Measurements from ENCODE around the gene USP5. TPM values are rescaled to one million over a fixed set of nuclear protein-coding genes. Genes with fewer than 3 reads are reported as not detected.
A peak's percentile ranks its signal among the peaks of the same experiment; 100 is the strongest.

The USP5 gene, protein sequence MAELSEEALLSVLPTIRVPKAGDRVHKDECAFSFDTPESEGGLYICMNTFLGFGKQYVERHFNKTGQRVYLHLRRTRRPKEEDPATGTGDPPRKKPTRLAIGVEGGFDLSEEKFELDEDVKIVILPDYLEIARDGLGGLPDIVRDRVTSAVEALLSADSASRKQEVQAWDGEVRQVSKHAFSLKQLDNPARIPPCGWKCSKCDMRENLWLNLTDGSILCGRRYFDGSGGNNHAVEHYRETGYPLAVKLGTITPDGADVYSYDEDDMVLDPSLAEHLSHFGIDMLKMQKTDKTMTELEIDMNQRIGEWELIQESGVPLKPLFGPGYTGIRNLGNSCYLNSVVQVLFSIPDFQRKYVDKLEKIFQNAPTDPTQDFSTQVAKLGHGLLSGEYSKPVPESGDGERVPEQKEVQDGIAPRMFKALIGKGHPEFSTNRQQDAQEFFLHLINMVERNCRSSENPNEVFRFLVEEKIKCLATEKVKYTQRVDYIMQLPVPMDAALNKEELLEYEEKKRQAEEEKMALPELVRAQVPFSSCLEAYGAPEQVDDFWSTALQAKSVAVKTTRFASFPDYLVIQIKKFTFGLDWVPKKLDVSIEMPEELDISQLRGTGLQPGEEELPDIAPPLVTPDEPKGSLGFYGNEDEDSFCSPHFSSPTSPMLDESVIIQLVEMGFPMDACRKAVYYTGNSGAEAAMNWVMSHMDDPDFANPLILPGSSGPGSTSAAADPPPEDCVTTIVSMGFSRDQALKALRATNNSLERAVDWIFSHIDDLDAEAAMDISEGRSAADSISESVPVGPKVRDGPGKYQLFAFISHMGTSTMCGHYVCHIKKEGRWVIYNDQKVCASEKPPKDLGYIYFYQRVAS
- polyA plus RNA-seq (ENCODE audit: insufficient read depth in 1 of 5, insufficient read length in 5 of 5, low replicate concordance in 1 of 5), result 10 to 100 TPM; 46.9 to 65.2 (median 53.2) TPM
- long read RNA-seq, donor 1, partial matches to known transcripts, result 5 of 9 reads
- long read RNA-seq, donor 1, other reads (novel, unspliced or antisense), result 0 of 9 reads
- long read RNA-seq, donor 2, partial matches to known transcripts, result 0 of 4 reads
- long read RNA-seq, donor 2, other reads (novel, unspliced or antisense), result 0 of 4 reads
- long read RNA-seq, donor 3, partial matches to known transcripts, result 7 of 10 reads
- long read RNA-seq, donor 3, other reads (novel, unspliced or antisense), result 0 of 10 reads
- long read RNA-seq, donor 4, partial matches to known transcripts, result 9 of 12 reads
- long read RNA-seq, donor 4, other reads (novel, unspliced or antisense), result 0 of 12 reads
- long read RNA-seq, donor 5, partial matches to known transcripts, result 40 of 43 reads
- long read RNA-seq, donor 5, other reads (novel, unspliced or antisense), result 0 of 43 reads
- long read RNA-seq, donor 6, partial matches to known transcripts, result 14 of 19 reads
- long read RNA-seq, donor 6, other reads (novel, unspliced or antisense), result 0 of 19 reads
- long read RNA-seq, donor 7, transcript USP5-202 (20 exons, 3,083 nt), result major isoform, 5 of 23 reads
- long read RNA-seq, donor 7, partial matches to known transcripts, result 17 of 23 reads
- long read RNA-seq, donor 7, other reads (novel, unspliced or antisense), result 0 of 23 reads
- long read RNA-seq, donor 8, partial matches to known transcripts, result 0 of 4 reads
- long read RNA-seq, donor 8, other reads (novel, unspliced or antisense), result 0 of 4 reads

DNA sequence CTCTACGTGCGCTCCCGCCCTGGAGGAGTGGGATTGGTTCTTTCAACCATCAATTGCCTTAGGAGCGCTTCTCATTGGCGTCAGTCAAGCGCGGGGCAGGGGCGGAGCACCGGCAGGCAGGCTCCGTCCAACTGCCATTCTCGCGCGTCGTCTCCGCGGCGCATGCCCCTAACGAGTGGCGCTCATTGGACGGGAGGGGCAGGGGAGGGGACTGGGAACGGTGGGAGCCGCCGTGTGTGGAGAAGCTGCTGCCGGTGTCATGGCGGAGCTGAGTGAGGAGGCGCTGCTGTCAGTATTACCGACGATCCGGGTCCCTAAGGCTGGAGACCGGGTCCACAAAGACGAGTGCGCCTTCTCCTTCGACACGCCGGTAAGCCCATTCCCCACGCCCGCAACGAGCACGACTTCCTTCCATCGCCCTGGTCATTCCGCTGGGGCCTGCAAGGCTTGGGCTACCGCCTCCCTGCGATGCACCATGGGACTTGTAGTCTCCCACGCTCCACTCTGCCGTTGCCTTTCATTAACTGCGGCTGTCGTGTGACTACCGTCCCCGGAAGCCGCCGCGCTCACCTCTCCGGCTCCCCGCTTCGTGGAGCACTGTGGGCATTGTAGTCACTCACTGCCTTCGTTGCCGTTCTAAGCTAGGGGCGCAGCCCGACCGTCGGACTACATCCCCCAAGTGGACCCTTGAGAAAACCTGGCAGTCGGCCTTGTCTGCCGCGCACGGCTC is at the start of gene USP5:
Gene USP5, plus strand, starts transcription at position 230 of the 730 bp plus-strand sequence. Its CDS starts 30 bp downstream, at position 260.
- DNase-seq, result peak; percentile 99

DNA sequence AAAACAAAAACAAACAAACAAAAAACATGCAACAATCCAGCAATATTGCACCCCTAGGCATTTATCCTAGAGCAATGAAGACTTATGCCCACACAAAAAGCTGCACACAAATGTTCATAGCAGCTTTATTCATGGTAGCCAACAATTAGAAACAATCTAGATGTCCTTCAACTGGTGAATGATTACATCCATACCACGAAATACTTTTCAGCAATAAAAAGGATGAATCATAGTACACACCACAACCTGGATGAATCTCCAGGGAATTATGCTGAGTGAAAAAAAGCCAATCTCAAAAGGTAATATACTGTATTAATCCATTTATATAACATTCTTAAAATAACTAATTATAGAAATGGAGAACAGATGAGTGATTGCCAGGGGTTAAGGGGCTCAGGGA is 44.8 kb upstream of the USP5 start:
- no peak for DNase-seq

DNA sequence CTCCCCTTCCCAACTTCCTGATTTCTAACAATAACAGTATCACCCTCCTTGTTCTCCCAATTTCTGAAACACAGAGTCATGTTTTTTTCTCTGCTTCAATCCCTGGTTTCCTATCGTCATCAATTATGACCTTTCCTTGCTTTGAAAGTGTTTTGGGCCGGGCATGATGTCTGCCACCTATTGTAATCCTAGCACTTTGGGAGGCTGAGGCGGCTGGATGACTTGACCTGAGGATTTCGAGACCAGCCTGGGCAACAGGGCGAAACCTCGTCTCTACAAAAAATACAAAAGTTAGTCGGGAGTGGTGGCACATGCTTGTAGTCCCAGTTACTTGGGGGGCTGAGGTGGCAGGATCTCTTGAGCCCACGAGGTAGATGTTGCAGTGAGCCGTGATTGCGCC is 42.9 kb upstream of the USP5 start:
- no peak for DNase-seq

DNA sequence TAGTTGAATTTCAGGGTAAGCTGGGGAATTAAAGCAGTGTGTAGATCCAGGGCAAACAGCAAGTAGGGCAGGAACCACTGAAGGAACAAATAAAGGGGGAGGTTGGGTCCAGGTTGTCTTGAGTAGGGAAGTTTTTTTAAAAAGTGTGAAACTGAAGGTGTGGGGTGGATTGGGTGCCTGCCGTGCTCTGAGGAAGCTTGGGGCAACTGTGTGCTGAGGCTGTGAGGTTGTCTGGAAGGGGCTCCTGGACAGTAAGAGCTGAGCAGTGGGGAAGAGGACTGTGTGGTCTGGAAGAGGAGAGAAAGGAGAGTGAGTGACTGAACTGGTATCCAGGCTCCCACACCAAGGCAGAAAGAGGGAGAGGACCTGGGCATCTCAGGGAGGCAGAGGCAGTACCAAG is 41.2 kb upstream of the USP5 start:
- DNase-seq, result no peak

DNA sequence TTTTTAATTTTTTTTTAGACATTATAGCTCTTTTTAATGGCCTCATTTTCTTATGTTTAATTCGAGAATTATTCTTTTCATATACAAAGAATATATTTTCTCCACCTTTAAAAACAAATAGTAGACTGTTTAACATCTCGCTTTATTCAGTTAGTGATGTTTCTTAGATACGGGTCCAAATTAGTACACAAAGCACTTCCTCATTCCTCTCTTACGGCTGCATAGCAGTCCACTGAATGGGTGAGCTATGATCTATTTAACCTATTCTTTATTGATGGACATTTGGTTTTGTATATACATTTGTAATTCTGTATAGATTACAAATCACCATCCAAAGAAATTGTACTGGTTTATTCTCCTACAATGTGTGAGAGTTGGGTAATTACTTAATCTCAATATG is 38.6 kb upstream of the USP5 start:
- DNase-seq, result no peak

DNA sequence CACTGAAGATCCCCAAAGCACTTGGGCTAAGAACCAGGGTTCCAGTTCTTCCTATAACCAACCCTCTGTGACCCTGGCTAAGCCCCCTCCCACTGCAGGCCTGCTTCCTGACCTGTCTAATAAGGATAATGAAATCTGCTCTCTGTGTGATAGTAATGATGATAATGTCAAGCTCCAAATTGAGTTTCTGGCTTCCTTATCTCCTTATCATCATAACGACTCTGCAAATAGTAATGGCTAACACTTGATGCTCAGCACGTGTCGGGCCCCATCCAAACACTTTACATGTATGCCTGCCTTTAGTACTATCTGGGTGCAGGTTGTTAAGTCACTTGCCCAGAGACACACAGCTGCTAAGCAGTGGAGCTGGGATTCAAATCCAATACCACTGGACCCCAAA is 35.4 kb upstream of the USP5 start:
- DNase-seq, result no peak

DNA sequence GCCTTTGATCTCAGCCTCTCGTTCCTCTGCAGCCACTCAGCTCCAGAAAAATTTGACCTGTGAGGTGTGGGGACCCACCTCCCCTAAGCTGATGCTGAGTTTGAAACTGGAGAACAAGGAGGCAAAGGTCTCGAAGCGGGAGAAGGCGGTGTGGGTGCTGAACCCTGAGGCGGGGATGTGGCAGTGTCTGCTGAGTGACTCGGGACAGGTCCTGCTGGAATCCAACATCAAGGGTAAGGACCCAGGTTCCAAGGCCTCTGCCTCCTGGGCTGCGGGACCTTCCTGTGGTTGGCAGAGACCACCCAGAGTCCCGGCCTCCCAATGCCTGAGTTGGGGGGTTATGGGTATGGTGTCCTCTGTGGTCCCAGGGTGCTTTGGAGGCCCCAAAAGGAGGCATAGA is 34.9 kb upstream of the USP5 start:
- DNase-seq, result no peak

DNA sequence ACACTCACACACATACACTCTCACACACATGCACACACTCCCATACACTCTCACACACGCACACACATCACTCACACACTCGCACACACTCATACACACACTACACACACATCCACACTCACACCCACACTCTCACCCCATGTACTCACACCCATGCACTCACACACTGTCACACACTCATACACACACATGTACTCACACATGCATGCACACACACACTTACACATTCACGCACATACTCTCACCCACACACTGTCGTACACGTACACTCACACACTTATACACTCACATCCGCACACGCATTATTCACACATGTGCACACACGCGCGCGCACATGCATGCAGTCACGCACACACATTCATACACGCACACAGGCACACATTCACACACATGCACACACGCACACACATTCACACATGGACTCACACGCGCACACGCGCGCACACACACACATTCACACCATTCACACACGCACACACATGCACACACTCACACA is 34.2 kb upstream of the USP5 start:
- DNase-seq, result no peak

DNA sequence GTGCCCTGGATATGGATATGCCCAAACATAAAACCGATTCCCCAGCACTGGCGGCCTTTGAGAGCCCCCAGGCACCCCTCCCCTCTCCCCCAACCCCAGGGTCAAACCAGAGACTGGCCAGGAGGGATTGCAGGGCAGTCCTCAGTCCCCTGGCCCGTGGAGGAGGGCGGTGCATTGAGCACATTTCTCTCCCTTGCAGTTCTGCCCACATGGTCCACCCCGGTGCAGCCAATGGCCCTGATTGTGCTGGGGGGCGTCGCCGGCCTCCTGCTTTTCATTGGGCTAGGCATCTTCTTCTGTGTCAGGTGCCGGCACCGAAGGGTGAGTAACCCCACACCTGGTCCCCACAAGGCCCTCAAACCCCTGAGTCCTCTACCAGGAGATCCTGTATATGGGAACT is 33.7 kb upstream of the USP5 start:
- DNase-seq, result no peak

DNA sequence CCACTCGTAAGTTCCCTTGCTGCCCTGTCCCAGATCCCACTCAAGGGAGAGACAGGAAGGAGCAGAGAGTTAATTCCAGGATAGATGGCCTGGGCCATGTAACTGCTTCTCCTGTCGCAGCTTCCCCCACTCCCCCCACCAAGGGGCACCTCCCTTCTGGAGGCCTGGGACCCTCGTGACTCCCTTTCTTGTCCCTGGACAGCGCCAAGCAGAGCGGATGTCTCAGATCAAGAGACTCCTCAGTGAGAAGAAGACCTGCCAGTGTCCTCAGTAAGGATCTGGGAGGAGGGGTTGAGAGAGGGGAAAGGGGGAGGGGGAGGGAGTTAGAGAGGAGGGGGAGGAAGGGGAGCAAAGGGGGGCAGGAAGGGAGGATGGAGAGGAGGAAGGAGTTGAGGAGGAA is 33.3 kb upstream of the USP5 start:
- DNase-seq, result no peak

DNA sequence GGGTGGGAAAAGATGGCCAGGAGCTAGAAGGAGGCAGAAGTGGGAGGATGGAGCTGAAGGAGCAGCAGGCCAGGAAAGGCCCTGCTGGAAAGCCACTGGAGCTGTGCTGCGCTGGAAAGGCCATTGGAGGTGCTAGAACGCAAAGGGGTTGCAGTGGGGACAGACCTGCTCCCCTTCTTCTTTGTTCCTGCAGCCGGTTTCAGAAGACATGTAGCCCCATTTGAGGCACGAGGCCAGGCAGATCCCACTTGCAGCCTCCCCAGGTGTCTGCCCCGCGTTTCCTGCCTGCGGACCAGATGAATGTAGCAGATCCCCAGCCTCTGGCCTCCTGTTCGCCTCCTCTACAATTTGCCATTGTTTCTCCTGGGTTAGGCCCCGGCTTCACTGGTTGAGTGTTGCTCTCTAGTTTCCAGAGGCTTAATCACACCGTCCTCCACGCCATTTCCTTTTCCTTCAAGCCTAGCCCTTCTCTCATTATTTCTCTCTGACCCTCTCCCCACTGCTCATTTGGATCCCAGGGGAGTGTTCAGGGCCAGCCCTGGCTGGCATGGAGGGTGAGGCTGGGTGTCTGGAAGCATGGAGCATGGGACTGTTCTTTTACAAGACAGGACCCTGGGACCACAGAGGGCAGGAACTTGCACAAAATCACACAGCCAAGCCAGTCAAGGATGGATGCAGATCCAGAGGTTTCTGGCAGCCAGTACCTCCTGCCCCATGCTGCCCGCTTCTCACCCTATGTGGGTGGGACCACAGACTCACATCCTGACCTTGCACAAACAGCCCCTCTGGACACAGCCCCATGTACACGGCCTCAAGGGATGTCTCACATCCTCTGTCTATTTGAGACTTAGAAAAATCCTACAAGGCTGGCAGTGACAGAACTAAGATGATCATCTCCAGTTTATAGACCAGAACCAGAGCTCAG is 32.6 kb upstream of the USP5 start:
- DNase-seq, result no peak

DNA sequence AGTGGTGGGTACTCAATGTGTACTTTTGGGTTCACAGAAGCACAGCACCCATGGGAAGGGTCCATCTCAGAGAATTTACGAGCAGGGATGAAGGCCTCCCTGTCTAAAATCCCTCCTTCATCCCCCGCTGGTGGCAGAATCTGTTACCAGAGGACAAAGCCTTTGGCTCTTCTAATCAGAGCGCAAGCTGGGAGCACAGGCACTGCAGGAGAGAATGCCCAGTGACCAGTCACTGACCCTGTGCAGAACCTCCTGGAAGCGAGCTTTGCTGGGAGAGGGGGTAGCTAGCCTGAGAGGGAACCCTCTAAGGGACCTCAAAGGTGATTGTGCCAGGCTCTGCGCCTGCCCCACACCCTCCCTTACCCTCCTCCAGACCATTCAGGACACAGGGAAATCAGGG is 31.8 kb upstream of the USP5 start:
- DNase-seq, result no peak

DNA sequence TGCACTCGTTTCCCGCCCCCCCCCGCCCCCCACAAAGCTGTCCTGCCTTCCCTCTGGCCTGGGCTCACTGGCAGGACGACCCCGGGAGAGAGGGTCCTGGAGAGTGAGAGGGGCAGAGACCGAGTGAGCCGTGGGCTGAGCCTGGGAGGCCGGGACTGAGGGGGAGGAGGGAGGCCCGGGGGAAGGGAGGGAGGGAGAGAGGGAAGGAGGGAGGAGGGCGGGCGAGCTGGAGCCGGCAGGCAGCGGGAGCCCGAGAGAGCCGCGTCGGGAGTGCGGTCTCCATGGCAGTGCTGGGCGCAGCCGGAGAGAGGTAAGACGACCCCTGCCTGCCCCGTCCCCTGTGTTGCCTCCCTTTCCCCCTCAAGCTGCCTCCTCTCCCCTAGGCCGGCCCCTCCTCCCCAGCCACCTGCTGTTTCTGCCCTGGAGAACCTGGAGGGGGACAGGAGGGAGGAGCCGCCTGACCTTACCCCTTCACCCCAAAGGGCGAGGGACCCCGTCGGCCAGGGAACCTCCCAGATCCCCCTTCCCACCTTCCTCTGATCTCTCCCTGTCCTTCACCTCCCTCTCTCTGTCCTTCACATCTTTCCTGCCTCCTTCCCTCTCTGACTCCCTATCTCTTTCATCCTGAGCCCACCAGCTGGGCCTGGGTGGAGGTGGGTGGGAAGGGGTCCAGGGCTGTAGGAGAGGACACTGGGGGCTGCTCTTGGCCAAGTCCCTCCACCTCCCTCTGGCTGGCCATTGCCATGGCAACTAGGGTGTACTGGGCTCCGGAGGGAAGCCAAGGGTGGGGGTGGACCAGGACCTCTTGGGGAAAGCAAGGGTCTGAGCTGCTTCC is 30.1 kb upstream of the USP5 start, which contains the start of gene GPR162:
Gene GPR162, plus strand, starts transcription at position 231 of the 835 bp plus-strand sequence. CDS start 2,078 bp downstream, outside the sequence.
- DNase-seq, result peak; percentile 67 to 81

DNA sequence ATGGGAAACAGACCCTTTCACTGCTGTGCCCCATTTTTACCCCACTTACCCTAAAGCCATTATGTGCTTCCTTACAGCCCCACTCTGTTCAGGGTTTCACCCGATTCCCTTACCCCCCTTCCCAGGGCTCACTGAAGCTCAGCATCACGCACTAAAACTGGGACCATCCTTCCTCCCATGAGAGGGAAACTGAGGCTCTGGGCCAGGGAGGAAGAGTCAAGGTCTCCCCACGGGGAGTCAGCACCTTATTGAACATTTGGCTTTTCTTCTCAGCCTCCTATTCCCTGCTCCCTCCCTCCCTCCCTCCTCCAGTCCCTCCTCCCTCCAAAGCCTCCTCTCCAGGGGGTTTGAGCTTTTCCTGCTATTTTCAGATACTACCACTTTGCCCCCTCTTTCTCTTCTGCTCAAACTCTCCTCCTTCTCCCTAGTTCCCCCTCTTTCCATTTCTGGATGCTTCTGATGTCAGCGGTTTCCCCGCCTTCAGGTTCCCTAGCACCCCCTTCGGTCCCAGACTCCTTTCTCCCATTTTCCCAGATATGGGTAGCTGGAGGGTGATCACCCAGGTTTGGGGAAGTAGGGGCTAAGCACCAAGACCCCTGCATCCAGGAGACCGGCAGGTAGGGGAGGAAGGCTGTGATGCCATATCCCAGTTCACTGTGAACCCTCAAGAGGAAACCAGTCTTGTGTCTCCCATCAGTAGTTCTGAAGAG is 29.4 kb upstream of the USP5 start:
- DNase-seq, result no peak

DNA sequence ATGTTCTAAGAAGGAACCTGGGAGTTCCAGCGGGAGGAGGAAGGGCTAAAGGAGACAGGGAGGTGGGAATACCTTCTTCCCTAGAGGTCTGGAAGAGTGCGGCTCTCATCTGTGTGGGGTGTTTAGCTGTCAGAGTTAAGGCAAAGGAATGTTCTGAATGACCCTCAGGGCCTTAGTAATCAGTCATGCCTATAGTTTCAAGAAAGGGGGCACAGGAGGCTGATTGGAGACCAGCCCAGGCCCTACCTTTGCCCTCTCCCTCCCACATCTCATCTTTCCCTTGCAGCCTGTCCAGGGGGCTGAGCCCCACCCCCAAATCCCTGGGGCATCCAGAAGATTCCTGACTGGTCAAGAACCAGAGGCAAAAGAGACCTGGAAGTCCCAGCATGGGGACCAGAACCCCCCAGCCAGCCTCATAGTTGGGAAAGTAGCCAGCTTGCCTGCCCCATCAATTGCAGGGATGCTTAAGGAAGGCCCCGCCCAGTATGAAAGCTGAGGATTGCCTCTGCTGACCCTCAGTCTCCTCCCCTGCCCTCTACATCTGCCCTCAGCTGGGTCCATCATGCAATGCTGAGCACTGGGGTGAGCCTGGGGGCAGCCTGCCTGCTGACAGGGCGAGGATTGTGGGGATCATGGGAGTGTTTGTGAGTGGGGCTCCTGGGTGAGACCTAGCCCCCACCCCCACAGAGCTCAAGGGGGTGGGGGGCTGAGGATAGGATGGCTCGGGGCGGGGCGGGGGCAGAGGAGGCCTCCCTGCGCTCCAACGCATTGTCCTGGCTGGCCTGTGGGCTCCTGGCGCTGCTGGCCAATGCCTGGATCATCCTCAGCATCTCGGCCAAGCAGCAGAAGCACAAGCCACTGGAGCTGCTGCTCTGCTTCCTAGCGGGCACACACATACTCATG is 28.5 kb upstream of the USP5 start:
- DNase-seq, result no peak

DNA sequence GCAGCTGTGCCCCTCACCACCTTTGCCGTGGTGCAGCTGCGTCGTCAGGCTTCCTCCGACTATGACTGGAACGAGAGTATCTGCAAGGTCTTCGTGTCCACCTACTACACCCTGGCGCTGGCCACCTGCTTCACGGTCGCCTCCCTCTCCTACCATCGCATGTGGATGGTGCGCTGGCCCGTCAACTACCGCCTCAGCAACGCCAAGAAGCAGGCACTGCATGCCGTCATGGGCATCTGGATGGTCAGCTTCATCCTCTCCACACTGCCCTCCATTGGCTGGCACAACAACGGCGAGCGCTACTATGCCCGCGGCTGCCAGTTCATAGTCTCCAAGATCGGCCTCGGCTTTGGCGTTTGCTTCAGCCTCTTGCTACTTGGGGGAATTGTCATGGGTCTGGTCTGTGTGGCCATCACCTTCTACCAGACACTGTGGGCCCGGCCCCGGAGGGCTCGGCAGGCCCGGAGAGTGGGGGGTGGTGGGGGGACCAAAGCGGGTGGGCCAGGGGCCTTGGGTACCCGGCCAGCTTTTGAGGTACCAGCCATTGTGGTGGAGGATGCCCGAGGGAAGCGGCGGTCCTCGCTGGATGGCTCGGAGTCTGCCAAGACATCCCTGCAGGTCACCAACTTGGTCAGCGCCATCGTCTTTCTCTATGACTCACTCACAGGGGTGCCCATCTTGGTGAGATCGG is 27.7 kb upstream of the USP5 start:
- no peak for DNase-seq
